HUDEP-2 (cell line): ENCODE results near the gene ARHGAP8.

Experiments
- DNase-seq, 76 experiments: peaks; one replicate each; lab custom pipeline; 2025; ENCODE audit not compliant: unreplicated experiment in 76 of 76; lab: John Stamatoyannopoulos, UW

Gene ARHGAP8

DNA sequence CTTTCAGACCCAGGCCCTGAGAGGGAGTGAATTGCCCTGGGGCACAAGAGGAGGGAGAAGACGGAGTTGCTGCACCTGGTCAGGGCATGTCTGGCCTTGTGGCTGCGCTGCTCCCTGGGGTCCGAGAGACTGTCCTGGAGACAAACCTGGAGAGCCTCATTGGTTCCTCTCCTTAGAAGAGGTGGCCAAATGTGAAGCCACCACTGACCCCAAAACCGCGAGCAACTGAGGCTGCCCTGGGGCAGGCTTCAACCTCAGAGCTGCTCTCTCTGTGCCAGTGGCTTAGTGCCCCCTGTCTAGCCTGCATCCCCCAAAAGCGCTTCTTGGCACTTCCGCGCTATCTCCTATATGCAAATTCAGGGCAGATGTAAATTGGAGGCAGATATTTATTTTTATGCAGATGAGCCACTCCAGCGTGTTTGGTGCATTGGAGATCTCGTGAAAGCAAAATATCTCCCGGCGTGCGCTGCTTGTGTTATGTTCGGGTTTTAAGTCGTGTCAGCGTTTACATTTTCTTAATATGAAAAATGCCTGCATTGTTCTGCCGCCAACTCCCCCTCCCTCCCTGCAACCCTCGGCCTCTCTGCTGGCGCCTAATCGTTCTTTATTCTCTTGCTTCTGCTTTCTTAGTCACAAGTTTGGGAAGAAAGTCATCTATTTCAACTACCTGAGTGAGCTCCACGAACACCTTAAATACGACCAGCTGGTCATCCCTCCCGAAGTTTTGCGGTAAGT is 69.5 kb downstream of the ARHGAP8 start:
- DNase-seq: no peak

DNA sequence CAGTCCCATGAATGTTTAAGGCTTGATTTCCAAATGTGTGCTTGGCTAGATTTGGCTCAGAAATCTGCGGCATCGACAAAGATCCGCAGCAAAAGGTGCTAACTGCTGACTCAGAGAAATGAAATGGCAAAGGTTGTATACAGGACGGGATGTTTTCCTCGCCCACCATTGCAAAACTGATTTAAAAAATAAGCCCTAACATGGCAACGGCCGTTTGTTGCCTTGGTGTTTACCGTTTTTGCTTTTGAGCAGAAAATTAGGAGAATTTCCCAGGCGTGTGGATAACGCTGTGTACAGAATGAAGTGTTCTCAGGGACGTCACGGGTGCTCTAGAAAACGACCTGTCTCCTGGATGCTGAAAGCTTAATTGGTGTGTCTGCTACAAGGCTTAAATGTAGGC is 70.2 kb downstream of the ARHGAP8 start:
- DNase-seq: no peak

DNA sequence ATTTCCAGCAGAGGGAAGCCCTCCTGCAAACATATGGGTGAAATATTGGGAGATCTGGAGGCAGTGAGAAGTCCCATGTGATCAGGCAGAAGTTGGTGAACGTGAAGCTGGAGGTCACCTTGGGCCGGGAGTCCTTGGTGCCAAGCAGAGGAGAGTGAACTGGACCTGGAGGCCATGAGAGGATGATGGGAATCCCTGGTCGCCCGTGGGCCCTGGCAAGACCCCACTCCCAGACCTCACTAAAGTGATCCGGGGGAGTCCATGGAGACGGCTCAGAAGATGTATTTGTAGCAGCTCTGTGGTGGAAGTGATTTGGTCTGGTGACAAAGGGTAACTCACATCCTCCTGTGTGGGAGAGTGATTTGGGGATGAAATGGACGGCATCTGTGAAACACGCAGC is 71.0 kb downstream of the ARHGAP8 start:
- no peak for DNase-seq

DNA sequence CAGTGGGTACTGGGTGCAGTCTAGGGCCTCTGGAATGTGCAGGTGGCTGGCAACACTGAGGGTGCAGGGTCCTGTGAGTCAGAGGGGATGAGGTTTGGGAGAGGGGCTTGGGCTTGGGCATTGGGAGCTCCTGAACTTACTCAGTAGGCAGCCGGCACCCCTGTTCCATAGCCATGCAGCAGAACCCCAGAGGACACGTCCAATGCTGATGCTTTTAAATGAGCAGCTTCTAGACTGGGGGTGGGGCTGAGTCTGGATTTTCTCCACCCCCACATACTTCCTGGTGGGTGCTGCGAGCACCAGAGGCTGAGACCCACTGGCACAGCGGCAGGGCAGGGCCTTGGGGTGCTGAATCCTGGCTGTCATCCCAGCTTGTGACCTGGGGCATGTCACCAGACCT is 71.4 kb downstream of the ARHGAP8 start:
- no peak for DNase-seq

DNA sequence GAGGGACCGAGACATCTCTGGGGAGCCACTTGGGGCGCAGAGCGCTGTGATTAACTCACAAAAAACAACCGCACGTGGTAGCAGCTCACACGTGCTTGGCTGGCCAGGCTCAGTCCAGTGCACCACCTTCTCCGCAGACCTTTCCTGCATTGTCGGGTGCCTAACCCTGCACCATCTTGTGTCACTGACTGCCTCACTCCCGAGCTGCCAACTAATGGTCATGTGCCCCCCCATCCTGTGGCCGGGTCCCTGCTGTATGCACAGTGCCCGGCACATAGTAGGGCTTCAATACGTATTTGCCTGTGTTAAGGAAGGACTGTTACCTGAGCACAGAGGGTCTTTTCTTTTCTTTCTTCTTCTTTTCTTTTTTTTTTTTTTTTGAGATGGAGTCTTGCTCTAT is 71.9 kb downstream of the ARHGAP8 start:
- DNase-seq: no peak

DNA sequence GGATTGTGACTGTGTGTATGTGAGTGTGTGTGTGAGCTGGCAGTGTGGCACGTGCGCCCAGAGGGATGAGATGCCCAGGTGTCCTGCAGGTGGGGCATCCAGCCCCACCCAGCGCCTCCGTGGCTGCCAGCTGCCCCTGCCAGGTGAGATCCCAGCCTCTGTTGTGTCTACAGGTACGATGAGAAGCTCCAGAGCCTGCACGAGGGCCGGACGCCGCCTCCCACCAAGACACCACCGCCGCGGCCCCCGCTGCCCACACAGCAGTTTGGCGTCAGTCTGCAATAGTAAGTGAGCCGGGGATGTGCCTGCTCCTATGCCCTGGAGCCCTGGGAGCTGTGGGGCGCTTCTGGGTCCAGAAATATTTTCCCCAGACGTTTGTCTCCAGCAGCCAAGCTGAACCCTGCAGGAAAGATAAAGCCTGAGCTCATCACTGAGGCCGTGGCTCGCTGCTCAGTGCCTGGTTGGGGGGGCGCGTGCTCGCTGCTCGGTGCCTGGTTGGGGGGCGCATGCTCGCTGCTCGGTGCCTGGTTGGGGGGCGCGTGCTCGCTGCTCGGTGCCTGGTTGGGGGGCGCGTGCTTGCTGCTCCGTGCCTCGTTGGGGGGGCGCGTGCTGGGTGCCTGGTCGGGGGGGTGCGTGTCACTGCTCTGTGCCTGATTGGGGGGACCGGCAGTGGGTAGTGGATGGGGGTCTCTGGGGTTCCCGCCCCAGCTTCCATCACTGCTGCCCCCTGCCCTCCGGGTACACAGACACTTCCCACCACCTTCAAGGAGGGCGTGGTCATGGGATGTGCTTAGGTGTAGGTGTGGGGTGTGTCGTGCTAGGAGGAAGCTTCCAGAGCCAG is 73.2 kb downstream of the ARHGAP8 start:
- DNase-seq: no peak

DNA sequence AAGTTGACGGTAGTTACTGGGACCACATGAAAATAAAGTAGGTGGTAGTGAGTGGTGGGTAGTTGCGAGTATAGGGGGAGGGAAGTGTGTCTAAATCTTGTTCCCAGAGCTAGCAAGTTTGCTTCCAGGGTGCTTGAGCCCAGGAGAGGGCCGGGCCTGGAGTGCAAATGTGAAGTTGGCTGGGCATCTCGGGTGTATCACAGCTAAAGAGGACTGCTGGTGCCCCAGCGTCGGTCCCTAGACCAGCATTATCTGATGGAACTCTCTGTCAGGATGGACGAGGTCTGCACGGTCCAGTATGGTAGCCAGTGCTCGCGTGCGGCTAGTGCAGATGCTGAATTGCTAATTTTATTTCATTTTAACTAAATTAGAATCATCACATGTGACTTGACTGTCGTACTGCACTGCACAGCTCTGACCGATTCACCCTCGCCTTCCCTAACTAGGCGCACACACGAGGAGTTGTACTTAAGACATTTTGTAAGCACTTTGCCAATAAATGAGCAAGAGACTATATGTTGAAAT is 75.4 kb downstream of the ARHGAP8 start:
- no peak for DNase-seq

DNA sequence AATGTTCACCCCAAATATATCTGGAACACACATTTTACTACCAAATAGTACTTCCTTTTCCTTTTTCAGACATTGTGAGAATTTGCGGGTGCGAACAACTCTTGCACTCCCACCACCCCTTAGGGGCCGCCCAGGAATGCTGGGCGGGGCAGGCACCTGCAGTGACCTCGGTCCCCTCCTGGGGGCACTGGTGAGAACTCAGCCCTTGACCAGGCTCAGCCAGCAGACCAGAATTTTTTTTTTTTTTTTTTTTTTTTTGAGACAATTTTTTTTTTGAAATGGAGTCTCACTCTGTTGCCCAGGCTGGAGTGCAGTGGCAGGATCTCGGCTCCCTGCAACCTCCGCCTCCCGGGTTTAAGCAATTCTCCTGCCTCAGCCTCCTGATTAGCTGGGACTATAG is 75.8 kb downstream of the ARHGAP8 start:
- peak in 20 of 76 experiments; percentile 1 to 35 (median 10) for DNase-seq

DNA sequence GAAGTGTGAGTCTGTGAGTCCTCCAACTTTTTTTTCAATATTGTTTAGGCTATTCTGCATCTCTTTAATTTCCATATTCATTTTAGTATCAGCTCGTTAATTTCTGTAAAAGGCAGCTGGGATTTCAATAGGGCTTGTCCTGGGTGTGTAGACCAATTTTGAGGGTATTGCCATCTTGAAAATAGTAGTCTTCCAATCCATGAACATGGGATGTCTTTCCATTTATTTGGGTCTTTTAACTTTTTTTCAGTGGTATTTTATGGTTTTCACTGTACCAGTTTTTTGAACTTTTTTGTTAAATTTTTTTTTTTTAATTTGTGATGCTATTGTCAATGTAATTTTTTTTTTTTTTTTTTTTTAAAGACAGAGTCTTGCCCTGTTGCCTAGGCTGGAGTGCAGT is 79.5 kb downstream of the ARHGAP8 start:
- DNase-seq: no peak

DNA sequence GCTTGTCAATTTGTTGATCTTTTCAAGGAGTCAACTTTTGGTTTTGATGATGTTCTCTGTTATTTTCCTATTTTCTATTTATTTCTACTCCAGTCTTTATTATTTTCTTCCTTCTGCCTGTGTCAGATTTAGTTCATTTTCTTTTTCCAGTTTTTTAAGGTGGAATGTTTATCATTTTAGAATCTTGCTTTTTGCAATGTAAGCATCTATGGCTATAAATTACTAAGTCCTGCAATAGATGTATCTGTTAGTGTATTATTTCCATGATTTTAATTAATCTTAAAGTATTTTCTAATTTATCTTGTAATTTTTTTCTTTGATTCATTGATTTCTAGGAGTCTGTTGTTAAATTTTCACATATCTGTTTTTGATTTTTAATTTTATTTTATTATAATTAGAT is 81.7 kb downstream of the ARHGAP8 start:
- DNase-seq: no peak

DNA sequence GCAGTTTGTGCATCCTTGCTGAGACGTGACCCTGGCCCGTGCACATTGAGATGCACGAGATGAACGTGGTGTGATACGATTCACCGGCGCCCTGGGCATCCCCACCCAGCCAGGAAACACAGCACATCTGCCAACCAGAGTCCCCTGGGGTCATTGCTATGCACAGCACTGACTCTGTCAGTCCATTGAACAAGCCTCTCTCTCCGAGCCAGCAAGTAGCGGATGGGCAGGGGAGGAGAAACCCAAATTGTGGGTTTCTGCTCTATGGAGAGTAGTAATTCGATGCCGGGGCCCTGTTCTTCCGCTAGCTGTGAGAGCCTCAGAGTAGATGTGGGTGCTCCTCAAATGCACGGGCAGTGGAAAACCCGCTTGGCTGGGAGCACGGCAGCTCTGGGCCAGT is 85.1 kb downstream of the ARHGAP8 start:
- no peak for DNase-seq

DNA sequence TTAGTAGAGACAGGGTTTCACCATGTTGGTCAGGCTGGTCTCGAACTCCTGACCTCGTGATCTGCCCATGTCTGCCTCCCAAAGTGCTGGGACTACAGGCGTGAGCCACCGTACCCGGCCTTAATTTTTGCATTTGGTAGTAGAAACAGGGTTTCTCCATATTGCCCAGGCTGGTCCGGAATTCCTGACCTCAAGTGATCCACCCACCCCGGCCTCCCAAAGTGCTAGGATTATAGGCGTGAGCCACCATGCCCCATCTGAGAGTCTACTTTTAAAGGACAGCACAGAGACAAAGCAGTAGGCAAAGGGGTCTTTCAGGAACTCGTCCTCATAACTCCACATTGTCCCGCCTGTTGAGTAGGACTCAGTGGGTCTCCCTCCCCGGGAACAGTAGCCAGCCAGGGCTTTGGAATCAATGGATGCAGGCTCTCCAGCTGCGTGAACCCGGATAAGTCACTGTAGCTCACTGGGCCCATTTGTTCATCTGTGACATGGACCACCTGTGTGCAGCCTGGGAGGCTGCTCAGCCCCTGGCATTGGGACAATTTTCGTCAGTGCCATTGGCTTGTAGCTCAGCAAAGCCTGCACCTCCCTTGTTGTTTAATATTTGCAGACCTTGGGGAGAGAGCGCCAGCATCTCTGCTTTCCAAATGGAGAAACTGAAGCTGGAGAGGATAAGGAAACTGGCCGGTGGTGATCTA is 86.1 kb downstream of the ARHGAP8 start:
- no peak for DNase-seq

DNA sequence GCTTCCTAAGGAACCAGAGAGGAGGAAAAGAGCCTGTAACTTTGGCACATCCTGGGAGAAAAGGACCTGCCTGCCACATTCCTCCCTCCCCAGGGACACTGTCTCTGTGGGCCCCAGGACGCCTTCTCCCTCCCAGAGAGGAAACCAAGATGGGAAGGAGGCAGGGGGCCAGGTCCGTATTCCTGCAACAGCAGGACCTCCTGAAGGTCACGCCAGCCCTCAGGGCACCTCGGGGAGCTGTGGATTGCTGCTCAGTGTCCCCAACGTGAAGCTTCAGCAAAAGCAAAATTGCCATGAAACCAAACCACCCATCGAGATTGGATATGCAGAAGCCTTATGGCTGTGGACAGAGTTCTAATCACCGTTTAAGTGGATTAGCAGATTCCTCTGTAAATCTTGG is 86.7 kb downstream of the ARHGAP8 start:
- DNase-seq: no peak

DNA sequence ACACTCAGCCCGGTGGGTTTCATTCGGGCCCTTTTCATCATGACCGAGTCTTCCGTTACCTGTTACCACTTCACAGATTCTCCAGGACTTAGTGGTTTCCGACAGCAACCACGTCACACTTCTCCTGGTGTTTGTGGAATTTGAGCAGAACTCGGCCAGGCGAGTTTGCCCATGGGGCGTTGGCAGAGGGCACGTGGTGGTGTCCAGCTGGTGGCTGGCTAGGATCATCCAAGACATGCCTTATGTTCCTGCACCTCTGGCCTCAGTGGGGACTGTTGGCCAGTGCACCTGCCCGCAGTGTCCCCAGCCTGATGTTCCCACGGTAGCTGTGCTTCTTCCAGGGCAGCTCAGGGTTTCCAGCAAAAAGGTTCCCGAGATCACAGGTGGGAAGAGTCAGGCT is 87.3 kb downstream of the ARHGAP8 start:
- DNase-seq: no peak

DNA sequence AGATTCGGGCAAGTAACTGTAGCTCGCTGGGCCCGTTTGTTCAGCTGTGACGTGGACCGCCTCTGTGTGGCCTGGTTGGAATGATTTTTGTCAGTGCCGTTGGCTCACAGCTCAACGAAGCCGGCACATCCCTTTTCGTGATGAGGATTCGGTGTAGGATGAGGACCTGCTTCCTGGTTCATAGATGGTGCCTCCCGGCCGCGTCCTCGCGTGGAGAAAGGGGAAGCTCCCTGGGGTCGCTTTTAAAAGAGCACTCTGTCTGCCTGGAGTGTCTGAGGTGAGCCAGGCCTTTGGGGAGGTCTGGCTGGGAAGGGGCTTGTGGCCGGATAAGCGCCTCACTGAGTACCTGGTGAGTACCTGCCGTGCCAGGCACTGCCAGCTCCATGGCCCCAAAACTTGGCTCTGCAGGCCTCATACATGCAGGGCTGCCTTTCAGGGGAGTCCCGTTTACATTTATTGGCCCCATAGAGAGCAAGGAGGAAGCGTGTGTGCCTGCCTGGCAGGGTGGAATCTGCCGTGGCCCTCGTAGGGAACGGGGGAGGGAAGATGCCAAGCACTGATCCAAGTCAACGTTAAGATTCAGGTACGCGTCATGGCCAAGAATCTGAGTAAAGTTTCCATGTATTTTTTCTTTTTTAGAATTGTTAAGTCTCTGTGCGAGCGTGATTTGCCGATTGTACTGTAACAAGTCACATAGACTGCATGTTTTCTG is 88.4 kb downstream of the ARHGAP8 start:
- DNase-seq: no peak

DNA sequence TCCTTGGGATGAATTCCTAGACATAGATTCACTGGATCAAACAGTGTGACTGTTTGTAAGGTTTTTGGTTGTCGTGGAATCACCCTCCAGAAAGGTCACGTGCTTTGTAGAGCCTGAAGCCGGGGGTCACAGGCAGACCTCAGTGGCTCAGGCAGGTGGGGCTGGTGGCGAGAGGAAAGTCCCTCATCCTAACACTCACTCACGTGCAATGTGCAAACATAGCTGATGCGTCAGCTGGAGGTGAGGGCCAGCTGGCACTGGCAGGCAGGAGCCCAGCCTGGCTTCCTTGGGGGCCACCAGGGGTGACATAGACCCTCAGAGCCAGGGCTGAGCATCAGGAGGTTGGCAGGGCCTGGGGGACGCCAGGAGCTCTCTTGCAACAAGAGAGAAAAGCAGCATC is 90.0 kb downstream of the ARHGAP8 start:
- no peak for DNase-seq

DNA sequence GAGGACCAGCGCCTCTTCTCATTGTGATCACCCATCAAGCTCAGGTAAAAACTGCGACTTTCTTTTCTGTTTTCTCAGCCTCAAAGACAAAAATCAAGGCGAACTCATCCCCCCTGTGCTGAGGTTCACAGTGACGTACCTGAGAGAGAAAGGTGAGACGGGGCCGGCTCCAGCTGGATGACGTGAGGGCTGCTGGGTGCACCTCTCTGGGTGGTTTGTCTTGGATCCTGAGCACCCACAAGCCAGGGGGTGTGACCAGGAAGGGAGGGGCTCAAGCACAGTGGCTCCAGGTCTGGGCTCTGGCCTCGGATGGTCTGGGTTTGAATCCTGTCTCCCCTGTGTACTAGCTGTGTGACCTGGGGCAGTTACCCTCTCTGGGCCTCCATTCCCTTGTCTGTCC is 92.8 kb downstream of the ARHGAP8 start:
- no peak for DNase-seq

DNA sequence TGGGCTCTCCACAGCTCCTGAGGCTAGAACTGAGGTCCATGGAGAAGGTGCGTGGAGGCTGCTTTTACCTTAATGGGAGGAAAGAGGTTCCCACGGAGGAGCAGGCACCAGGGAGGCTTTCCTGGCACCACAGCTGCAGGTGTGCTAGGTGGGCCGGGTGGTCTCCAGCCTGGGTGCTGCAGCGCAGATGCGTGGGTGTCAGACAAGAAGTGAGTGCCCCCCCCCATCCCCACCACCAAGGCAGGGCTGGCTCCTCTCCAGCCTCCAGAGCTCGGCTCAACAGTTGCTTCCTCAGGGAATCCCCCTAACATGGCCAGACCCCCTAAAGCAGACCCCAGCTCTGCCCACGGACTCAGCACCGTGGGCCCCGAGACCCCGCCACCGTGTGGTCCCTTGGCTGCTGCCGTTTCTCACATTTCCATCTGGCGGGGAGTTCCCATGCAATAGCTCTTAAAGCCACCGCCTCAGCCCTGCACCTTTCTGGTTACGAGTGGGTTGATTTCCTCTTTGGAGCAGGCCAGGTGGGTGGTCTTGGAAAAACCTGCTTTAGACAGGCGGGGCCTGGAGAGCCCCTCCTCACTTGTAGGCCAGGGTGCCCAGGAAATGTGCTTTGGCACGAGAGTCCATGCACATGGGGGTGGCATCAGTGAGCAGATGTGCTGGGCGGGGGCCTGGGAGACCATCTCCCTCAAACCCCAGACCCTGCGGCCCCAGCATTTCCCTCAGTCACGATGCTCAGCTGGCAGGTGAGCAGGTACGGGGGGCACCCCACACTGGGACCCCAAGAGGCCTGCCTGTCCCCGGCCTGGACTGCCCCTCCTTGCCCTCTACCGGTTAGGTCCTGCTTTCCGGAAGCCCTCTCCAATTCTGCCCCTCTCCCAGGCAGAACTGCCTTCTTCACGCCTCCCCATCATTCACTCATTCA is 93.7 kb downstream of the ARHGAP8 start:
- no peak for DNase-seq

DNA sequence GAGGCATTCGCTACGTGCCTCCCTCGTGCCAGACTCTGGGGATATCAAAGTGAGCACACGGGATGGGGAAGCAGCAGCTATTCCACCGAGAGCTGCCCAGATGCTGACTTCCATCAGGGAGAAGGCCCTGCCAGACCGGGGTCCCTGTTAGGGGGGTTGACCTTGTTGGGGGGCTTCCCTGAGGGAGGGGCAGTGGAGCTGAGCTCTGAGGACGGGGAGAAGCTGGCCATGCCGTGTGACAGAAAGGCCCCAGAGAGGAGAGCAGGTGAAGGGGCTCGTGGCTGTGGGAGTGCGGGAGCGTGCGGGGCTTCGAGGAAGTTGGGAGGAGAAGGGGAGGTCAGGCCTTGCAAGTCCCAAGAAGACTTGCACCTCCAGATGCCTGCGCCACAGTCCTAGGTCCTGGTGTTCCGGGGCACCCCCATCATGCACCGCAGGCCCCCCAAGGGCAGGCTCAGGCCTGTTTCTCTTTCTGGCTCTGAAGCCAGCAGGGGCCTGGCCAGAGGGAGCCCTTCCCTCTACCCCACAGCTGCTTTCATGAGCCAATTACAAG is 94.4 kb downstream of the ARHGAP8 start:
- DNase-seq: no peak
